IMR-90 (cell line): Measurements from ENCODE around the gene CES4A. TPM values are rescaled to one million over a fixed set of nuclear protein-coding genes. Genes with fewer than 3 reads are reported as not detected.
"Not testable (repeated sequence)": the region's sequence is repeated elsewhere in the genome, so short reads cannot be mapped to it uniquely, and the experiment has no call there.

Experiments used
- ATAC-seq: fragments of 200-7000 bp; cut with Tn5 transposase; 2 replicates; pipeline ENCODE4 v1.9.1; 2020; ENCODE audit warnings: low read depth, mild to moderate bottlenecking, moderate library complexity
- BruUV-seq: library from RNA; stranded (reverse); fragments of 400-500 nt; replicated peaks from 2 replicates; lab custom pipeline; 2021; lab: Mats Ljungman, UMichigan
- CTCF ChIA-PET: fragments of 300-600 bp; formaldehyde crosslinking; extraction: SDS; loops from one replicate; lab custom pipeline; 2021; ENCODE audit warnings: antibody characterized with exemption; lab: Yijun Ruan, JAX
- POLR2A ChIA-PET: fragments of 300-600 bp; sonication (Branson Sonifier 250); formaldehyde crosslinking; loops from one replicate; lab custom pipeline; 2022; ENCODE audit warnings: antibody characterized with exemption; ENCODE audit not compliant: unreplicated experiment; lab: Charles Lee
- DNase-seq: peaks from one replicate; pipeline ENCODE4 v3.0.0; 2013
- H2AFZ ChIP-seq: replicated peaks from 2 replicates; pipeline ENCODE3; 2013; ENCODE audit warnings: low read length, mild to moderate bottlenecking; ENCODE audit not compliant: poor library complexity
- H2AK5ac ChIP-seq: 2 replicates; pipeline ENCODE4 v1.6.1; 2013; ENCODE audit warnings: low read depth, low read length, inconsistent platforms
- H2AK9ac ChIP-seq: replicated peaks from 2 replicates; pipeline ENCODE3; 2013; ENCODE audit warnings: mild to moderate bottlenecking, low read depth, low read length, moderate library complexity; ENCODE audit not compliant: poor library complexity
- H2BK120ac ChIP-seq: 2 replicates; pipeline ENCODE4 v1.6.1; 2013; ENCODE audit warnings: low read depth, low read length, inconsistent platforms
- H2BK15ac ChIP-seq: 3 replicates; pipeline ENCODE4 v1.6.1; 2013; ENCODE audit warnings: low read depth, low read length, inconsistent platforms
- H2BK20ac ChIP-seq: 2 replicates; pipeline ENCODE4 v1.6.1; 2013; ENCODE audit warnings: low read depth, mild to moderate bottlenecking, inconsistent platforms, low read length, moderate library complexity
- H2BK5ac ChIP-seq: 2 replicates; pipeline ENCODE4 v1.6.1; 2013; ENCODE audit warnings: mild to moderate bottlenecking, low read depth, low read length, inconsistent platforms; ENCODE audit not compliant: poor library complexity, severe bottlenecking
- H3K14ac ChIP-seq: replicated peaks from 2 replicates; pipeline ENCODE4 v1.6.1; 2013; ENCODE audit warnings: low read depth, low read length, inconsistent platforms
- H3K18ac ChIP-seq: 2 replicates; pipeline ENCODE4 v1.6.1; 2013; ENCODE audit warnings: low read depth, low read length, control low read depth
- H3K23ac ChIP-seq: 2 replicates; pipeline ENCODE4 v1.6.1; 2013; ENCODE audit warnings: low read depth, low read length, inconsistent platforms
- H3K27ac ChIP-seq: 2 replicates; pipeline ENCODE4 v1.5.1; 2013; ENCODE audit warnings: mild to moderate bottlenecking, control low read depth, low read length; ENCODE audit not compliant: insufficient read depth
- H3K27me3 ChIP-seq: 2 replicates; pipeline ENCODE4 v1.6.1; 2013; ENCODE audit warnings: low read length; ENCODE audit not compliant: control insufficient read depth, insufficient read depth
- H3K36me3 ChIP-seq: 2 replicates; pipeline ENCODE4 v1.6.1; 2013; ENCODE audit warnings: low read length, mixed read lengths; ENCODE audit not compliant: control insufficient read depth, insufficient read depth
- H3K4ac ChIP-seq: 2 replicates; pipeline ENCODE4 v1.6.1; 2013; ENCODE audit warnings: low read depth, low read length, inconsistent platforms
- H3K4me1 ChIP-seq: 2 replicates; pipeline ENCODE4 v1.6.1; 2013; ENCODE audit warnings: low read length, mixed read lengths; ENCODE audit not compliant: control insufficient read depth, insufficient read depth
- H3K4me2 ChIP-seq: 2 replicates; pipeline ENCODE4 v1.6.1; 2013; ENCODE audit warnings: low read depth, mild to moderate bottlenecking, control low read depth, low read length, moderate library complexity
- H3K4me3 ChIP-seq: 2 replicates; pipeline ENCODE4 v1.5.1; 2013; ENCODE audit warnings: low read depth, mild to moderate bottlenecking, control low read depth, low read length, moderate library complexity; ENCODE audit not compliant: insufficient read depth
- H3K56ac ChIP-seq: 2 replicates; pipeline ENCODE4 v1.6.1; 2013; ENCODE audit warnings: low read length, inconsistent platforms; ENCODE audit not compliant: insufficient read depth; ENCODE audit errors: extremely low read depth
- H3K79me1 ChIP-seq, 2 experiments: 2 replicates each; pipeline ENCODE4 v1.6.1; 2013; ENCODE audit warnings: low read length in 2 of 2, inconsistent platforms in 1 of 2, low read depth in 1 of 2
- H3K9ac ChIP-seq: 2 replicates; pipeline ENCODE4 v1.6.1; 2013; ENCODE audit warnings: low read depth, low read length, control low read depth
- H3K9me1 ChIP-seq: 2 replicates; pipeline ENCODE4 v1.6.1; 2013; ENCODE audit warnings: low read length, inconsistent platforms; ENCODE audit not compliant: insufficient read depth
- H3K9me3 ChIP-seq: 2 replicates; pipeline ENCODE4 v1.6.1; 2013; ENCODE audit warnings: low read length; ENCODE audit not compliant: control insufficient read depth, insufficient read depth
- H4K20me1 ChIP-seq: 2 replicates; pipeline ENCODE4 v1.6.1; 2013; ENCODE audit warnings: low read length, inconsistent platforms; ENCODE audit not compliant: insufficient read depth
- H4K5ac ChIP-seq: 2 replicates; pipeline ENCODE4 v1.6.1; 2013; ENCODE audit warnings: mild to moderate bottlenecking, low read depth, low read length, control low read depth
- H4K8ac ChIP-seq, 2 experiments: 2 replicates each; pipeline ENCODE4 v1.6.1; 2013; ENCODE audit warnings: low read depth in 2 of 2, low read length in 2 of 2, control low read depth in 1 of 2, inconsistent platforms in 1 of 2
- H4K91ac ChIP-seq: 2 replicates; pipeline ENCODE4 v1.6.1; 2013; ENCODE audit warnings: low read depth, low read length, inconsistent platforms; ENCODE audit not compliant: insufficient read depth
- WGBS, 2 experiments: methylation state at CpG; one replicate each; pipeline versions ENCODE4 v1.1.5 to v1.1.7; 2013; ENCODE audit warnings: missing lambda C conversion rate in 2 of 2; ENCODE audit not compliant: insufficient read length in 1 of 2; ENCODE audit errors: extremely low coverage in 2 of 2; 5-methylcytosine and 5-hydroxymethylcytosine counted together
- dilution Hi-C: fragments of 300-500 bp; cut with HindIII; formaldehyde crosslinking; loops from one replicate; pipeline ENCODE4 v1.14.3; 2018; ENCODE audit warnings: low sequenced_read_pairs; ENCODE audit not compliant: unreplicated experiment
- in situ Hi-C: fragments of 300-500 bp; cut with MboI; formaldehyde crosslinking; loops from 3 replicates; pipeline ENCODE4 v1.14.3; 2019; ENCODE audit warnings: low sequenced_read_pairs, inconsistent platforms, mixed read lengths
- intact Hi-C: fragments of 100-400 bp; cut with micrococcal nuclease; formaldehyde crosslinking; loops from 2 replicates; pipeline ENCODE4 v1.10.0; 2022
- polyA plus RNA-seq, 3 experiments: library from polyadenylated mRNA; depleted of rRNA; stranded (reverse); fragments of >200 nt; gene quantifications; 2 replicates each; pipeline ENCODE4 v1.2.3, GENCODE V29; 2012; ENCODE audit warnings: low replicate concordance in 1 of 3
- total RNA-seq: library from RNA; depleted of rRNA; stranded (reverse); fragments of >200 nt; gene quantifications from 2 replicates; pipeline ENCODE4 v1.2.3, GENCODE V29; 2012

The CES4A gene
- total and polyA plus RNA-seq, 2 of the 4 experiments (the other 2 are of a cell fraction): 0.72 to 4.7 TPM

- dilution Hi-C loops, H2BK20ac ChIP-seq, H3K27me3 ChIP-seq, H3K4me1 ChIP-seq, H3K9me3 ChIP-seq, H3K27ac ChIP-seq, H4K91ac ChIP-seq, H2BK15ac ChIP-seq, H3K14ac ChIP-seq, H3K9me1 ChIP-seq, H3K4ac ChIP-seq, H2BK5ac ChIP-seq, DNase-seq, POLR2A ChIA-PET, H2BK120ac ChIP-seq, H3K4me3 ChIP-seq, H3K4me2 ChIP-seq, ATAC-seq, H3K9ac ChIP-seq, BruUV-seq, H4K8ac ChIP-seq, H2AK5ac ChIP-seq, H4K5ac ChIP-seq, H2AK9ac ChIP-seq, H3K18ac ChIP-seq, in situ Hi-C loops, H2AFZ ChIP-seq, H3K36me3 ChIP-seq, H3K56ac ChIP-seq, H3K79me1 ChIP-seq, H3K23ac ChIP-seq, intact Hi-C loops, H4K20me1 ChIP-seq: not testable (repeated sequence)
- 77% methylated on average over 6 of the region's 11 CpGs; no CpG with 5 or more reads in 1 of the 2 experiments for WGBS, 2 experiments
- CTCF ChIA-PET: interaction anchor here (1.8 kb wide), 1 partner anchor 210 kb away, joined by 6 read pairs; no protein-coding TSS in a partner anchor
These were observed 13.5 kb upstream of the CES4A start for GRCh38 chr16:66974932-66975246.
